Neural progenitor cell (in vitro differentiated cells): Measurements from ENCODE around the gene NME1.
"Not testable (repeated sequence)": the region's sequence is repeated elsewhere in the genome, so short reads cannot be mapped to it uniquely, and the experiment has no call there.

ENCODE experiments used
- CTCF ChIP-seq: fragments of 200-600 bp; sonication (generic); IDR thresholded peaks from 2 replicates; pipeline ENCODE4 v1.5.1; 2017; ENCODE audit warnings: antibody characterized with exemption, mild to moderate bottlenecking
- EZH2 ChIP-seq: fragments of 200-600 bp; sonication (generic); IDR thresholded peaks from 2 replicates; pipeline ENCODE4 v1.6.1; 2017; ENCODE audit warnings: antibody characterized with exemption, mild to moderate bottlenecking, moderate library complexity

- not testable (repeated sequence) for TF ChIP-seq CTCF, EZH2
Observed at GRCh38 chr17:51112303-51113222, 40.8 kb upstream of the NME1 start.
